Renal cortical epithelial cell (primary cell): ENCODE data around the gene CCDC18. TPM values are rescaled to one million over a fixed set of nuclear protein-coding genes. Genes with fewer than 3 reads are reported as not detected.

Experiments used
- DNase-seq: peaks from one replicate; pipeline ENCODE4 v3.0.0-alpha.2; 2011; ENCODE audit warnings: low read depth
- total RNA-seq: library from RNA; depleted of rRNA; stranded (reverse); fragments of >200 nt; gene quantifications from 2 replicates; pipeline ENCODE4 v1.2.3, GENCODE V29; 2014

The CCDC18 gene
- total RNA-seq, 1 donor from 2014 or later, result 9.7 TPM

DNA sequence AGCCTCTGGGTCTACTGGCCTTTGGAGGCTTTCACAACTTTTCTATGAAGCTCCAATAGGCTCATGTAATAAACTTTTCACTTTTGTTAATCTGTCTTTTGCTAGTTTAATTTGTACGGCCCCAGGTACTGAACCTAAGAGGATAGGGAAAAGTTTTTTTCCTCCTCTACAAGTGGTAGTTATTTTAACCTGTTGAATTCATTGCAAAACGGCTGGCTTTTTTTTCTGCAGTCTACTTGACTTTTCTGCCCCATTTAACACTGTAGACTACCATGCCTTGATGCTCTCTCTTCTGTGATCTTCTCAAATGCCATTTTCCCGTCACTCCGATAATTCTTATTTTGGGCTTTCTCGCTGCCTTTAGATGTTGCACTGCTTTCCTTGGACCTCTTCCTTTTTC, 121.6 kb downstream of the CCDC18 start:
- DNase-seq, result no peak

DNA sequence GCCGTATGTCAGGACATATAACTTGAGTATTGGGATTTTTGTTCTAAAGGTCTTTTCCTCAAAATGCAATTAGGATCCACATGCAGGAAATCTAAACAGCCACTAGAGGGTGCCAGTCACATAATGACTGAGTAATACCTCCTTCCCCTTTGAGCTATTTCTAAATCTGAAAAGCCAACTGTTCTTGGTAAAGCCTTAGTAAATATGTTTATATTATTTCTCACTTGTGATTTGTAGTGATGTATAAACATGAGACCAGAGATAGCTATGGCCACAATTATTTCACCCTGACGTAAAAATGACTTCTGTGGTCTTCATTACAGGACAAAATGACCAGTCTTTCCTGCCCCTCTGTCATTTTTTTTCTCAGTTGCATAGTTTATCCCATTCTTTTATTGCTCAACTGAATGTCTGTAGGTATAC, 124.2 kb downstream of the CCDC18 start:
- DNase-seq, result peak; percentile 73

- no peak for DNase-seq
Measured at GRCh38 chr1:93306920-93307319, 126.4 kb downstream of the CCDC18 start.

GRCh38 chr1:93313026-93313425, 132.5 kb downstream of the CCDC18 start:
- no peak for DNase-seq

DNA sequence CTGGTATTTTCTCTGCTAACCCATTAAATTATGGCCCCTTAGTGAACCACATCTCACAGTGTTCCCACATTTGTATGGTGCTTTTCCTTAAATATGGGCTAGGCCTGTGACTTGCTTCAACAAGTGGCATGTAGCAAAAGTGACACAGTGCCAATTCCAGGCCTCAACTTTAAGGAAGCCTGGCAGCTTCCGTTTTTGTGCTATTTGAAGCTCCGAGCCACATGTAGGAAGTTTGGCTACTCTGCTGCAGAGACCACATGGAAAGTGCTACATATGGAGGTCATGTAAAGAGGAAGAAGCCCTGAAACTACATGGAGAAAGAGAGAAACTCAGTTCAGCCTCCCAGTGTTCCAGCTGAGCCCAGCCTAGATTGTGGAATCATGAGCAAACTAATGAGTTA, 136.7 kb downstream of the CCDC18 start:
- no peak for DNase-seq

GRCh38 chr1:93317943-93318342, 137.4 kb downstream of the CCDC18 start:
- DNase-seq, result no peak

GRCh38 chr1:93321720-93322119, 141.2 kb downstream of the CCDC18 start:
- DNase-seq, result no peak

DNA sequence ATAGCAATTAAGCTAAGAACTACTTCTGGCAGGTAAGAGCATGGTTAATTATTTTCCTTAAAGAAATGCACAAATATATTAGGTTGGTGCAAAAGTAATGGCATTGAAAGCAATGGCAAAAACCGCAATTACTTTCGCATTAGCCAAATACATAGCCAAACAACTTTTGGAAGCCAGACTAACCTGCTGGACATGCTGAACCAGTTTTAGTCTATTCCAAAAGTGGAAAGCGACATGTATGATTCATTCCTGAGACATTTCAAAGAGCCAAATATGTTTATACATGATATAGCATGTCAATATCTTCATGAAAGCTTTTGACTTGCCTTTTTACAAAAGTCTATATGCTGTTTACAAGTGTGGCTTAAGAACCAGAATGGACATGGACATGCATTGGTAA, 141.8 kb downstream of the CCDC18 start:
- peak; percentile 48 for DNase-seq

- DNase-seq, result no peak
Measured at GRCh38 chr1:93323185-93323820, 142.8 kb downstream of the CCDC18 start.

- peak; percentile 97 for DNase-seq
Measured at GRCh38 chr1:93324486-93325464, 144.3 kb downstream of the CCDC18 start.

Other genes with a start within 250 kb of the CCDC18 start
- gene DIPK1A, start 219.3 kb upstream of the CCDC18 start, total RNA-seq, result 5.7 and 7.1 TPM in 2 replicates
- gene MTF2, start 101.4 kb upstream of the CCDC18 start, total RNA-seq, result 32.1 and 43.7 TPM in 2 replicates
- gene TMED5, start 311 bp upstream of the CCDC18 start, total RNA-seq, result 103 and 134 TPM in 2 replicates
- gene DR1, start 165.2 kb downstream of the CCDC18 start, total RNA-seq, result 37.7 and 46.6 TPM in 2 replicates